SK-N-SH treated with all-trans-retinoic acid at 6 μM for 48 hours (cell line): ENCODE results near the gene IGFBP7.
A peak's percentile ranks its signal among the peaks of the same experiment; 100 is the strongest.
"Not testable (repeated sequence)": the region's sequence is repeated elsewhere in the genome, so short reads cannot be mapped to it uniquely, and the experiment has no call there.

Experiments
- ATAC-seq: fragments of 200-7000 bp; cut with Tn5 transposase; 3 replicates; pipeline ENCODE4 v1.9.1; 2020; ENCODE audit warnings: mild to moderate bottlenecking, moderate library complexity
- ESRRG ChIP-seq: fragments of 250-450 bp; sonication (Bioruptor Pico); IDR thresholded peaks from 2 replicates; pipeline ENCODE4 v1.6.1; 2021; ENCODE audit warnings: mild to moderate bottlenecking
- ISL1 ChIP-seq: fragments of 250-450 bp; sonication (Bioruptor Pico); IDR thresholded peaks from 2 replicates; pipeline ENCODE4 v2.1.2; 2022; ENCODE audit warnings: mild to moderate bottlenecking, moderate library complexity
- RARB ChIP-seq: fragments of 250-450 bp; sonication (Bioruptor Pico); IDR thresholded peaks from 2 replicates; pipeline ENCODE4 v1.8.0; 2021; ENCODE audit warnings: mild to moderate bottlenecking, moderate library complexity
- SNAI2 ChIP-seq: fragments of 250-450 bp; sonication (Bioruptor Pico); IDR thresholded peaks from 2 replicates; pipeline ENCODE4 v1.5.0; 2020; ENCODE audit warnings: mild to moderate bottlenecking, moderate library complexity
- TCF4 ChIP-seq: fragments of 250-450 bp; sonication (Bioruptor Pico); IDR thresholded peaks from 2 replicates; pipeline ENCODE4 v1.8.0; 2021; ENCODE audit warnings: mild to moderate bottlenecking, moderate library complexity, borderline replicate concordance
- TOX ChIP-seq: fragments of 250-450 bp; sonication (Bioruptor Pico); IDR thresholded peaks from 2 replicates; pipeline ENCODE4 v1.8.0; 2021; ENCODE audit warnings: mild to moderate bottlenecking, moderate library complexity, borderline replicate concordance
- ZFP3 ChIP-seq: fragments of 250-450 bp; sonication (Bioruptor Pico); IDR thresholded peaks from 2 replicates; pipeline ENCODE4 v1.5.0; 2020; ENCODE audit warnings: mild to moderate bottlenecking, moderate library complexity
- ZFP30 ChIP-seq: fragments of 450-650 bp; formaldehyde crosslinking; IDR thresholded peaks from 2 replicates; pipeline ENCODE4 v1.5.0; 2022; ENCODE audit warnings: mild to moderate bottlenecking, moderate library complexity
- ZNF565 ChIP-seq: fragments of 450-650 bp; formaldehyde crosslinking; conservative IDR thresholded peaks from 2 replicates; pipeline ENCODE4 v1.5.0; 2020; ENCODE audit warnings: low read depth, mild to moderate bottlenecking, moderate library complexity
- ZNF70 ChIP-seq: fragments of 450-650 bp; formaldehyde crosslinking; IDR thresholded peaks from 2 replicates; pipeline ENCODE4 v1.5.0; 2020; ENCODE audit warnings: mild to moderate bottlenecking, moderate library complexity
- ZNF8 ChIP-seq: fragments of 450-650 bp; formaldehyde crosslinking; IDR thresholded peaks from 2 replicates; pipeline ENCODE4 v1.5.0; 2020; ENCODE audit warnings: mild to moderate bottlenecking, moderate library complexity
- TF ChIP-seq, protein P1 (sequence below): fragments of 250-450 bp; sonication (Bioruptor Pico); IDR thresholded peaks from 2 replicates; pipeline ENCODE4 v1.8.0; 2020; ENCODE audit warnings: mild to moderate bottlenecking, moderate library complexity, borderline replicate concordance
- TF ChIP-seq, protein P2 (sequence below): fragments of 250-450 bp; sonication (Bioruptor Pico); IDR thresholded peaks from 2 replicates; pipeline ENCODE4 v1.5.1; 2021; ENCODE audit warnings: mild to moderate bottlenecking, moderate library complexity
- TF ChIP-seq, protein P3 (sequence below): fragments of 250-450 bp; sonication (Bioruptor Pico); IDR thresholded peaks from 2 replicates; pipeline ENCODE4 v1.5.0; 2020; ENCODE audit warnings: mild to moderate bottlenecking, moderate library complexity
- TF ChIP-seq, protein P4 (sequence below): fragments of 250-450 bp; sonication (Bioruptor Pico); IDR thresholded peaks from 2 replicates; pipeline ENCODE4 v1.5.1; 2020; ENCODE audit warnings: low read depth, mild to moderate bottlenecking, moderate library complexity
- TF ChIP-seq, protein P5 (sequence below): fragments of 250-450 bp; sonication (Bioruptor Pico); IDR thresholded peaks from 2 replicates; pipeline ENCODE4 v1.8.0; 2021; ENCODE audit warnings: low read depth, mild to moderate bottlenecking, moderate library complexity, borderline replicate concordance

Gene IGFBP7

DNA sequence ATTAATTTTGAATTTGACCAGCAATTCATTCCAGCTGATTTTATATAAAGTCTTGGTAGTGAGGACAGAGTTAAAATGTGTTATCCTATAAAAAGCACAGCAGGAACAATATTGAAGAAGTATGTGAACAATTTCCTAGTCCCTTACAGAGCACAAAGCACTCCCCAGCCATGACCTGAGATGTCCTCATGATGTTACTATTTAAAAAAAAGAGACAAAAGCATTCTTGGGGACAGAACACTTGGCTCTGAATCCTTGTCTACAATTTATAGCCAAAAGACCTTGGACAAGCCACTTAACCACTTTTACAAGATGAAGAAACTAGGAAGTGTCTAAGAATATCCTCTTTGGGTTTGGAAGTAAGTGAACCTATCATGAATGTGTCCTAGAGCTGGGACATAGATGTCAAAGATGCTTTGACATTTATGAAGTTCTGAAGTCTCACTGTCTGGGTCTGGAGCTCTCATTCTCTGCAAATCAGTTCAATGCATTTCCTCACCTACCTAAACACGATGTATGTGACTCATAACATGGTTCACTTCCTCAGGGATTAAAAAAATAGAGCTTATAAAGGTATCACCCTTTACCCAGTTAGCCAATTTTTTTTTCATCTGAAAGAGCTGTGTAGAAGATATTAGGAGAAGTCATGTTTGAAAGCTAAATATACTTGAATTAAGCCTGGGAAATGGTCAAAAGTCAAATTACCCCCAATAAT, 61.4 kb downstream of the IGFBP7 start:
- no peak for ATAC-seq
- TF ChIP-seq, protein P1, sequence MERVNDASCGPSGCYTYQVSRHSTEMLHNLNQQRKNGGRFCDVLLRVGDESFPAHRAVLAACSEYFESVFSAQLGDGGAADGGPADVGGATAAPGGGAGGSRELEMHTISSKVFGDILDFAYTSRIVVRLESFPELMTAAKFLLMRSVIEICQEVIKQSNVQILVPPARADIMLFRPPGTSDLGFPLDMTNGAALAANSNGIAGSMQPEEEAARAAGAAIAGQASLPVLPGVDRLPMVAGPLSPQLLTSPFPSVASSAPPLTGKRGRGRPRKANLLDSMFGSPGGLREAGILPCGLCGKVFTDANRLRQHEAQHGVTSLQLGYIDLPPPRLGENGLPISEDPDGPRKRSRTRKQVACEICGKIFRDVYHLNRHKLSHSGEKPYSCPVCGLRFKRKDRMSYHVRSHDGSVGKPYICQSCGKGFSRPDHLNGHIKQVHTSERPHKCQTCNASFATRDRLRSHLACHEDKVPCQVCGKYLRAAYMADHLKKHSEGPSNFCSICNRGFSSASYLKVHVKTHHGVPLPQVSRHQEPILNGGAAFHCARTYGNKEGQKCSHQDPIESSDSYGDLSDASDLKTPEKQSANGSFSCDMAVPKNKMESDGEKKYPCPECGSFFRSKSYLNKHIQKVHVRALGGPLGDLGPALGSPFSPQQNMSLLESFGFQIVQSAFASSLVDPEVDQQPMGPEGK = no peak
- TF ChIP-seq, protein P2, sequence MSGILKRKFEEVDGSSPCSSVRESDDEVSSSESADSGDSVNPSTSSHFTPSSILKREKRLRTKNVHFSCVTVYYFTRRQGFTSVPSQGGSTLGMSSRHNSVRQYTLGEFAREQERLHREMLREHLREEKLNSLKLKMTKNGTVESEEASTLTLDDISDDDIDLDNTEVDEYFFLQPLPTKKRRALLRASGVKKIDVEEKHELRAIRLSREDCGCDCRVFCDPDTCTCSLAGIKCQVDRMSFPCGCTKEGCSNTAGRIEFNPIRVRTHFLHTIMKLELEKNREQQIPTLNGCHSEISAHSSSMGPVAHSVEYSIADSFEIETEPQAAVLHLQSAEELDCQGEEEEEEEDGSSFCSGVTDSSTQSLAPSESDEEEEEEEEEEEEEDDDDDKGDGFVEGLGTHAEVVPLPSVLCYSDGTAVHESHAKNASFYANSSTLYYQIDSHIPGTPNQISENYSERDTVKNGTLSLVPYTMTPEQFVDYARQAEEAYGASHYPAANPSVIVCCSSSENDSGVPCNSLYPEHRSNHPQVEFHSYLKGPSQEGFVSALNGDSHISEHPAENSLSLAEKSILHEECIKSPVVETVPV = no peak
- TF ChIP-seq, protein P3, sequence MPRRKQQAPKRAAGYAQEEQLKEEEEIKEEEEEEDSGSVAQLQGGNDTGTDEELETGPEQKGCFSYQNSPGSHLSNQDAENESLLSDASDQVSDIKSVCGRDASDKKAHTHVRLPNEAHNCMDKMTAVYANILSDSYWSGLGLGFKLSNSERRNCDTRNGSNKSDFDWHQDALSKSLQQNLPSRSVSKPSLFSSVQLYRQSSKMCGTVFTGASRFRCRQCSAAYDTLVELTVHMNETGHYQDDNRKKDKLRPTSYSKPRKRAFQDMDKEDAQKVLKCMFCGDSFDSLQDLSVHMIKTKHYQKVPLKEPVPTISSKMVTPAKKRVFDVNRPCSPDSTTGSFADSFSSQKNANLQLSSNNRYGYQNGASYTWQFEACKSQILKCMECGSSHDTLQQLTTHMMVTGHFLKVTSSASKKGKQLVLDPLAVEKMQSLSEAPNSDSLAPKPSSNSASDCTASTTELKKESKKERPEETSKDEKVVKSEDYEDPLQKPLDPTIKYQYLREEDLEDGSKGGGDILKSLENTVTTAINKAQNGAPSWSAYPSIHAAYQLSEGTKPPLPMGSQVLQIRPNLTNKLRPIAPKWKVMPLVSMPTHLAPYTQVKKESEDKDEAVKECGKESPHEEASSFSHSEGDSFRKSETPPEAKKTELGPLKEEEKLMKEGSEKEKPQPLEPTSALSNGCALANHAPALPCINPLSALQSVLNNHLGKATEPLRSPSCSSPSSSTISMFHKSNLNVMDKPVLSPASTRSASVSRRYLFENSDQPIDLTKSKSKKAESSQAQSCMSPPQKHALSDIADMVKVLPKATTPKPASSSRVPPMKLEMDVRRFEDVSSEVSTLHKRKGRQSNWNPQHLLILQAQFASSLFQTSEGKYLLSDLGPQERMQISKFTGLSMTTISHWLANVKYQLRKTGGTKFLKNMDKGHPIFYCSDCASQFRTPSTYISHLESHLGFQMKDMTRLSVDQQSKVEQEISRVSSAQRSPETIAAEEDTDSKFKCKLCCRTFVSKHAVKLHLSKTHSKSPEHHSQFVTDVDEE (CRISPR knock-in tag) = no peak
- TF ChIP-seq ZFP30 (CRISPR knock-in tag) (no peak), ZNF70 (no peak), ZNF8 (no peak)
- TF ChIP-seq, all 23 proteins: peak for 0

DNA sequence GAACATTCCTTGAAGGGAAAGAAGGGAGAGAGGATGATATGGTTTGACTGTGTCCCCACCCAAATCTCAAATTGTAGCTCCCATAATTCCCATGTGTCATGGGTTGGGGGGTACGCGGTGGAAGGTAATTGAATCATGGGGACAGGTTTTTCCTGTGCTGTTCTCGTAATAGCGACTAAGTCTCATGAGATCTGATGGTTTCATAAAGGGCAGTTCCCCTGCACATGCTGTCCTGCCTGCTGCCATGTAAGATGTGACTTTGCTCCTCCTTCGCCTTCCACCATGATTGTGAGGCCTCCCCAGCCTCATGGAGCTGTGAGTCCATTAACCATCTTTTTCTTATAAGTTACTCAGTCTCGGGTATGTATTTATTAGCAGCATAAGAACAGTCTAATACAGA, 63.1 kb downstream of the IGFBP7 start:
- not testable (repeated sequence) for ATAC-seq

DNA sequence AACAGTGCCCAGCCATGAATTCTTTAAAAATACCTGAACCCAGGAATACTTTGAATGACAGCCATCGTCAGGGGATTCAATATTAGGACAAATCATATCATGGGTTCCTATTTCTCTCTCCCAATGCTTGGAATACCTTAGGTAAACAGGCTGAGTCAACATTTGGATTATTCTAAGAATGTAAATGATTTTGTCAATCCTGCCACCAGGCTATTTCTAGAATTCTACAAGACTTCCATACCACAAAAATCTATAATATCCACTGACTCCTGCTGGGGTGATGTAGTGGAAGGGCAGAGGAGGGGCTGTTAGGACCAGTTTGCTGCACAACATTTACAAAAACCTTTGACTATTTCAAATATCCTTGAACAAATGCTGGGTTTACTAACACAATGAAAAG, 65.2 kb downstream of the IGFBP7 start:
- TF ChIP-seq, protein P3 (CRISPR knock-in tag) = no peak
- TF ChIP-seq ZNF8 (no peak), ZFP30 (CRISPR knock-in tag) (no peak), RARB (no peak), ESRRG (CRISPR knock-in tag) (no peak)
- TF ChIP-seq, protein P4, sequence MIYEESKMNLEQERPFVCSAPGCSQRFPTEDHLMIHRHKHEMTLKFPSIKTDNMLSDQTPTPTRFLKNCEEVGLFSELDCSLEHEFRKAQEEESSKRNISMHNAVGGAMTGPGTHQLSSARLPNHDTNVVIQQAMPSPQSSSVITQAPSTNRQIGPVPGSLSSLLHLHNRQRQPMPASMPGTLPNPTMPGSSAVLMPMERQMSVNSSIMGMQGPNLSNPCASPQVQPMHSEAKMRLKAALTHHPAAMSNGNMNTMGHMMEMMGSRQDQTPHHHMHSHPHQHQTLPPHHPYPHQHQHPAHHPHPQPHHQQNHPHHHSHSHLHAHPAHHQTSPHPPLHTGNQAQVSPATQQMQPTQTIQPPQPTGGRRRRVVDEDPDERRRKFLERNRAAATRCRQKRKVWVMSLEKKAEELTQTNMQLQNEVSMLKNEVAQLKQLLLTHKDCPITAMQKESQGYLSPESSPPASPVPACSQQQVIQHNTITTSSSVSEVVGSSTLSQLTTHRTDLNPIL (CRISPR knock-in tag) = no peak
- TF ChIP-seq, protein P5, sequence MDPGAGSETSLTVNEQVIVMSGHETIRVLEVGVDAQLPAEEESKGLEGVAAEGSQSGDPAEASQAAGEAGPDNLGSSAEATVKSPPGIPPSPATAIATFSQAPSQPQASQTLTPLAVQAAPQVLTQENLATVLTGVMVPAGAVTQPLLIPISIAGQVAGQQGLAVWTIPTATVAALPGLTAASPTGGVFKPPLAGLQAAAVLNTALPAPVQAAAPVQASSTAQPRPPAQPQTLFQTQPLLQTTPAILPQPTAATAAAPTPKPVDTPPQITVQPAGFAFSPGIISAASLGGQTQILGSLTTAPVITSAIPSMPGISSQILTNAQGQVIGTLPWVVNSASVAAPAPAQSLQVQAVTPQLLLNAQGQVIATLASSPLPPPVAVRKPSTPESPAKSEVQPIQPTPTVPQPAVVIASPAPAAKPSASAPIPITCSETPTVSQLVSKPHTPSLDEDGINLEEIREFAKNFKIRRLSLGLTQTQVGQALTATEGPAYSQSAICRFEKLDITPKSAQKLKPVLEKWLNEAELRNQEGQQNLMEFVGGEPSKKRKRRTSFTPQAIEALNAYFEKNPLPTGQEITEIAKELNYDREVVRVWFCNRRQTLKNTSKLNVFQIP = no peak
- peak; percentile 41; the same call in 2 of the 3 replicates for ATAC-seq

DNA sequence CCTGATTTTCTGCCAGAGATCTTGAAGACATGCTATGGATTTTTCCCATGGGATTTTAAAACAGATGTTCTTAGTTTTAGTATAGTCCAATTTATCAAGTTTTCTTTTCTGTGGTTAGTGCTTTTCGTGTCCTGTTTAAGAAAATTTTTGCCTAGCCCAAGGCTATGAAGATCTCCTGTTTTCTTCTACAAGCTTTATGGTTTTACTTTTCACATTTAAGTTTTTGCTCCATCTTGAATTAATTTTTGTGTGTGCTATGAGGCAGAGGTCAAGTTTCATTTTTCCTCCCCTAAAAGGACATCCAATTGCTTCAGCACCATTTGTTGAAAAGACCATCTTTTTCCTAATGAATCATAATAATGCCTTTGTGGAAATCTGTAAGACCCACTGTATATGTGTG, 65.9 kb downstream of the IGFBP7 start:
- no peak for ATAC-seq
- TF ChIP-seq SNAI2 (CRISPR knock-in tag) = no peak
- TF ChIP-seq TCF4 (CRISPR knock-in tag) = no peak
- TF ChIP-seq ZFP30 (CRISPR knock-in tag) = no peak
- no peak for TF ChIP-seq ZNF565 (CRISPR knock-in tag)
- TF ChIP-seq ISL1 (CRISPR knock-in tag) = no peak
- no peak for TF ChIP-seq ZFP3 (CRISPR knock-in tag)
- TF ChIP-seq TOX = no peak
- TF ChIP-seq, protein P5 = no peak
- TF ChIP-seq, protein P2 = no peak
